NCI-H1694 (cell line): ENCODE results near the gene AJM1.

Experiments
- DNase-seq: peaks from one replicate; lab custom pipeline; 2025; lab: John Stamatoyannopoulos, UW

Gene AJM1

GRCh38 chr9:136808075-136808805, 34.0 kb upstream of the AJM1 start:
- DNase-seq: no peak

GRCh38 chr9:136808806-136809158, 33.5 kb upstream of the AJM1 start:
- no peak for DNase-seq

- DNase-seq: no peak
These were observed 27.4 kb upstream of the AJM1 start for GRCh38 chr9:136814725-136815421.

- no peak for DNase-seq
These were observed 26.9 kb upstream of the AJM1 start for GRCh38 chr9:136815422-136815782.

- DNase-seq: no peak
These were observed 21.1 kb upstream of the AJM1 start for GRCh38 chr9:136820971-136821825.

GRCh38 chr9:136821826-136822544, 20.3 kb upstream of the AJM1 start:
- DNase-seq: no peak

GRCh38 chr9:136823136-136824046, 18.9 kb upstream of the AJM1 start:
- DNase-seq: no peak

GRCh38 chr9:136824496-136825225, 17.6 kb upstream of the AJM1 start:
- no peak for DNase-seq

GRCh38 chr9:136825295-136826187, 16.7 kb upstream of the AJM1 start:
- no peak for DNase-seq

- no peak for DNase-seq
These were observed 16.1 kb upstream of the AJM1 start for GRCh38 chr9:136826188-136826541.

- DNase-seq: no peak
These were observed 15.3 kb upstream of the AJM1 start for GRCh38 chr9:136826703-136827582.

- no peak for DNase-seq
These were observed 14.3 kb upstream of the AJM1 start for GRCh38 chr9:136827794-136828473.

GRCh38 chr9:136828474-136829140, 13.7 kb upstream of the AJM1 start:
- DNase-seq: no peak

GRCh38 chr9:136829412-136829811, 12.9 kb upstream of the AJM1 start:
- DNase-seq: no peak

GRCh38 chr9:136829981-136830885, 12.0 kb upstream of the AJM1 start:
- DNase-seq: no peak

- DNase-seq: no peak
These were observed 11.1 kb upstream of the AJM1 start for GRCh38 chr9:136831002-136831719.
